Renal cortical epithelial cell (primary cell): ENCODE results near the gene PALLD. TPM values are rescaled to one million over a fixed set of nuclear protein-coding genes. Genes with fewer than 3 reads are reported as not detected.
A peak's percentile ranks its signal among the peaks of the same experiment; 100 is the strongest.

Experiments
- DNase-seq: peaks from one replicate; pipeline ENCODE4 v3.0.0-alpha.2; 2011; ENCODE audit warnings: low read depth
- total RNA-seq: library from RNA; depleted of rRNA; stranded (reverse); fragments of >200 nt; gene quantifications from 2 replicates; pipeline ENCODE4 v1.2.3, GENCODE V29; 2014

Gene PALLD
- total RNA-seq, 1 donor from 2014 or later = 278 TPM

GRCh38 chr4:168849030-168849675, 352.3 kb downstream of the PALLD start:
- DNase-seq = no peak

- DNase-seq = no peak
Measured at GRCh38 chr4:168849997-168850396, 353.1 kb downstream of the PALLD start.

- no peak for DNase-seq
Measured at GRCh38 chr4:168852387-168852786, 355.5 kb downstream of the PALLD start.

- DNase-seq = no peak
Measured at GRCh38 chr4:168852933-168853713, 356.3 kb downstream of the PALLD start.

- no peak for DNase-seq
Measured at GRCh38 chr4:168853770-168854169, 356.9 kb downstream of the PALLD start.

- DNase-seq = no peak
Measured at GRCh38 chr4:168854350-168854921, 357.6 kb downstream of the PALLD start.

GRCh38 chr4:168856312-168856711, 359.5 kb downstream of the PALLD start:
- peak; percentile 62 for DNase-seq

- no peak for DNase-seq
Measured at GRCh38 chr4:168857009-168857408, 360.2 kb downstream of the PALLD start.

GRCh38 chr4:168857546-168858314, 360.9 kb downstream of the PALLD start:
- DNase-seq = no peak

GRCh38 chr4:168859100-168859499, 362.2 kb downstream of the PALLD start:
- DNase-seq = no peak

- peak; percentile 84 for DNase-seq
Measured at GRCh38 chr4:168859888-168860694, 363.2 kb downstream of the PALLD start.

- DNase-seq = no peak
Measured at GRCh38 chr4:168860827-168861226, 364.0 kb downstream of the PALLD start.

- DNase-seq = no peak
Measured at GRCh38 chr4:168863719-168864647, 367.1 kb downstream of the PALLD start.

- no peak for DNase-seq
Measured at GRCh38 chr4:168864821-168865541, 368.1 kb downstream of the PALLD start.

- DNase-seq = no peak
Measured at GRCh38 chr4:168865854-168866253, 369.0 kb downstream of the PALLD start.

- no peak for DNase-seq
Measured at GRCh38 chr4:168866635-168867034, 369.8 kb downstream of the PALLD start.

- no peak for DNase-seq
Measured at GRCh38 chr4:168867128-168867527, 370.3 kb downstream of the PALLD start.

GRCh38 chr4:168868044-168868781, 371.4 kb downstream of the PALLD start:
- peak; percentile 73 for DNase-seq

- DNase-seq = no peak
Measured at GRCh38 chr4:168868802-168869201, 371.9 kb downstream of the PALLD start.
